ENCODE results near the gene HPS1. TPM values are rescaled to one million over a fixed set of nuclear protein-coding genes. Genes with fewer than 3 reads are reported as not detected.

The HPS1 gene
- polyA plus RNA-seq, 1 of the 3 experiments (the other 2 are of a cell fraction): 41.4 TPM

- H3F3A ChIP-seq (replicated peaks; ENCODE audit: insufficient read depth): peaks cover 3% of the 10 kb centered on the region
- no peak for TF ChIP-seq RFX5 (IDR thresholded peaks at IDR 0.05; ENCODE audit: low read length)
- no peak for TF ChIP-seq GATA2 (CRISPR knock-in tag; IDR thresholded peaks at IDR 0.05)
- TF ChIP-seq MAX (IDR thresholded peaks at IDR 0.05; ENCODE audit: low read depth): no peak
- no peak for TF ChIP-seq SMC3 (IDR thresholded peaks at IDR 0.05; ENCODE audit: low read depth, low read length)
- no peak for TF ChIP-seq REST (IDR thresholded peaks at IDR 0.05; ENCODE audit: low read depth, low read length)
- TF ChIP-seq MXI1 (IDR thresholded peaks at IDR 0.05; ENCODE audit: low read depth, low read length): no peak
- TF ChIP-seq YY1 (IDR thresholded peaks at IDR 0.05; ENCODE audit: low read depth): no peak
- no peak for TF ChIP-seq RCOR1 (IDR thresholded peaks at IDR 0.05; ENCODE audit: low read length)
- no peak for TF ChIP-seq FOXM1 (IDR thresholded peaks at IDR 0.05; ENCODE audit: low read depth)
- TF ChIP-seq GABPA (IDR thresholded peaks at IDR 0.05; ENCODE audit: low read depth): no peak
- TF ChIP-seq RXRA (IDR thresholded peaks at IDR 0.05; ENCODE audit: borderline replicate concordance, low read depth): no peak
- peak overlapping the region in 1 of 2 experiments; percentile 70; a peak in 2 of 4 replicates for H3K27ac ChIP-seq (ENCODE audit: low read depth in 2 of 2, low read length in 1 of 2)
- ChIA-PET POLR2A (no interaction called here), CTCF (interaction anchor here (1.2 kb wide), 1 partner anchor 19 kb away, joined by 3 read pairs; no protein-coding TSS in a partner anchor)
- no peaks in the 10 kb centered on the region for H3K4me1 ChIP-seq (ENCODE audit: control insufficient read depth in 1 of 2, insufficient read depth in 2 of 2, low read depth in 1 of 2, low read length in 1 of 2)
- H3K9me3 ChIP-seq: no peaks in the 10 kb centered on the region
- 15% methylated on average over 2 of the region's 2 CpGs for WGBS (ENCODE audit: low lambda C conversion rate)
- H4K20me1 ChIP-seq (ENCODE audit: insufficient read depth): no peaks in the 10 kb centered on the region
- no peak for DNase-seq
- peak overlapping the region; percentile 41; the same call in 1 of the 2 replicates for H3K9ac ChIP-seq
- H3K9me2 ChIP-seq: no peaks in the 10 kb centered on the region
- H2AFZ ChIP-seq (ENCODE audit: low read depth): peak overlapping the region; percentile 82; the same call in 1 of the 2 replicates
- H3K36me3 ChIP-seq (replicated peaks in 1 of 2; ENCODE audit: control insufficient read depth in 1 of 2, insufficient read depth in 2 of 2, low read length in 1 of 2): no peaks in the 10 kb centered on the region
- no peak overlapping the region for H3K4me2 ChIP-seq
- no peaks in the 10 kb centered on the region for H3K79me2 ChIP-seq (ENCODE audit: insufficient read depth)
- no peaks in the 10 kb centered on the region for H3K27me3 ChIP-seq (ENCODE audit: insufficient read depth)
- no peak overlapping the region for H3K4me3 ChIP-seq (ENCODE audit: low read depth in 2 of 2, low read length in 1 of 2)
These were observed 39.2 kb upstream of the HPS1 start for GRCh38 chr10:98485959-98486358.

- no peak overlapping the region for H3K4me3 ChIP-seq (ENCODE audit: low read depth in 2 of 2, low read length in 1 of 2)
- H3K27me3 ChIP-seq (ENCODE audit: insufficient read depth): no peaks in the 10 kb centered on the region
- H4K20me1 ChIP-seq (ENCODE audit: insufficient read depth): no peaks in the 10 kb centered on the region
- no peak overlapping the region for H3K9ac ChIP-seq
- no peak overlapping the region for H2AFZ ChIP-seq (ENCODE audit: low read depth)
- no peaks in the 10 kb centered on the region for H3K79me2 ChIP-seq (ENCODE audit: insufficient read depth)
- peaks cover 3% of the 10 kb centered on the region for H3F3A ChIP-seq (replicated peaks; ENCODE audit: insufficient read depth)
- DNase-seq: no peak
- H3K36me3 ChIP-seq (replicated peaks in 1 of 2; ENCODE audit: control insufficient read depth in 1 of 2, insufficient read depth in 2 of 2, low read length in 1 of 2): no peaks in the 10 kb centered on the region
- no peaks in the 10 kb centered on the region for H3K9me3 ChIP-seq
- no peak overlapping the region for H3K4me2 ChIP-seq
- no peak for TF ChIP-seq MAX (IDR thresholded peaks at IDR 0.05; ENCODE audit: low read depth)
- no peak for TF ChIP-seq NFIC (IDR thresholded peaks at IDR 0.05; ENCODE audit: borderline replicate concordance)
- POLR2A ChIA-PET: no interaction called here
- no peaks in the 10 kb centered on the region for H3K4me1 ChIP-seq (ENCODE audit: control insufficient read depth in 1 of 2, insufficient read depth in 2 of 2, low read depth in 1 of 2, low read length in 1 of 2)
- H3K27ac ChIP-seq (ENCODE audit: low read depth in 2 of 2, low read length in 1 of 2): no peak overlapping the region
- H3K9me2 ChIP-seq: no peaks in the 10 kb centered on the region
- CTCF ChIA-PET: interaction anchor here (1.0 kb wide), 1 partner anchor 16 kb away, joined by 6 read pairs; no protein-coding TSS in a partner anchor
These were observed 36.9 kb upstream of the HPS1 start for GRCh38 chr10:98483658-98484057.

All from SK-N-SH (cell line).